ENCODE measurements around the gene ZNF614. TPM values are rescaled to one million over a fixed set of nuclear protein-coding genes. Genes with fewer than 3 reads are reported as not detected.

The ZNF614 gene
- polyA plus RNA-seq, 2 of the 4 experiments (the other 2 are of a cell fraction), result 3.6 to 10.0 TPM

GRCh38 chr19:52022193-52022592 lies 6.0 kb downstream of the ZNF614 start:
- WGBS (ENCODE audit: missing lambda C conversion rate), result 94% methylated on average over 15 of the region's 15 CpGs
- FAIRE-seq, result no peak

GRCh38 chr19:52020506-52020905 lies 7.7 kb downstream of the ZNF614 start:
- no peak for ATAC-seq

More at GRCh38 chr19:52022193-52022592, 6.0 kb downstream of the ZNF614 start:
- no peaks in the 10 kb centered on the region for H3K4me1 ChIP-seq
- POLR2A ChIA-PET, result interaction anchor here (0.6 kb wide), 1 partner anchor 107 kb away, joined by 3 read pairs; no protein-coding TSS in a partner anchor
- no peak overlapping the region for H3K27ac ChIP-seq
- no peak for TF ChIP-seq BCL3 (IDR thresholded peaks at IDR 0.05)
- TF ChIP-seq EHMT2 (IDR thresholded peaks at IDR 0.05; ENCODE audit: low read depth), result no peak
- no peak for TF ChIP-seq CBX8 (IDR thresholded peaks at IDR 0.05)
- no peak for TF ChIP-seq REST (IDR thresholded peaks at IDR 0.05)
- no peak for TF ChIP-seq PHF8 (IDR thresholded peaks at IDR 0.05; ENCODE audit: borderline replicate concordance, low read depth)
- TF ChIP-seq ELK1 (IDR thresholded peaks at IDR 0.05; ENCODE audit: low read depth, low read length), result no peak
- TF ChIP-seq KDM1A (IDR thresholded peaks at IDR 0.05; ENCODE audit: low read depth), result no peak
- TF ChIP-seq EP300 (IDR thresholded peaks at IDR 0.05), result no peak
- H3K4me3 ChIP-seq, result no peak overlapping the region
- peaks cover 93% of the 10 kb centered on the region for H3K9me3 ChIP-seq
- CTCF ChIA-PET, result interaction anchor here (0.6 to 0.8 kb wide), 2 partner anchors 19 to 84 kb away, joined by 3 read pairs; no protein-coding TSS in a partner anchor
- H3K4me2 ChIP-seq, result no peak overlapping the region
- DNase-seq (ENCODE audit: low read depth in 1 of 2, low spot score in 1 of 2) (no peak), ATAC-seq (no peak)

GRCh38 chr19:52010674-52011073 lies 17.5 kb downstream of the ZNF614 start:
- no peak overlapping the region for H3K4me3 ChIP-seq
- no peak for ATAC-seq
- H3K9me3 ChIP-seq, result peaks cover 86% of the 10 kb centered on the region
- no peak overlapping the region for H3K4me2 ChIP-seq
- CTCF ChIA-PET, result no interaction called here
- 89% methylated on average over 1 of the region's 1 CpG for WGBS (ENCODE audit: missing lambda C conversion rate)
- no peaks in the 10 kb centered on the region for H3K4me1 ChIP-seq
- H3K27ac ChIP-seq, result no peak overlapping the region
- no peak for DNase-seq (ENCODE audit: low read depth in 1 of 2, low spot score in 1 of 2)
- FAIRE-seq, result no peak
- POLR2A ChIA-PET, result no interaction called here
- TF ChIP-seq RARB (CRISPR knock-in tag; IDR thresholded peaks at IDR 0.05) (no peak), TP53 (CRISPR knock-in tag; IDR thresholded peaks at IDR 0.05) (no peak), RFX5 (IDR thresholded peaks at IDR 0.05) (no peak), NFE2L2 (conservative IDR thresholded peaks at IDR 0.05; ENCODE audit: low read length) (no peak), NPAS2 (CRISPR knock-in tag; IDR thresholded peaks at IDR 0.05; ENCODE audit: borderline replicate concordance) (no peak), HEYL (CRISPR knock-in tag; IDR thresholded peaks at IDR 0.05) (no peak), ATOH8 (CRISPR knock-in tag; IDR thresholded peaks at IDR 0.05; ENCODE audit: low read depth) (no peak), RAD21 (conservative IDR thresholded peaks at IDR 0.05 in 1 of 2, IDR thresholded peaks at IDR 0.05 in 1 of 2) (no peak), CTCF (IDR thresholded peaks at IDR 0.05) (no peak), PHF8 (IDR thresholded peaks at IDR 0.05; ENCODE audit: borderline replicate concordance, low read depth) (no peak), RNF2 (IDR thresholded peaks at IDR 0.05; ENCODE audit: borderline replicate concordance, low read depth) (no peak), KDM5A (IDR thresholded peaks at IDR 0.05) (no peak)

More at GRCh38 chr19:52020506-52020905, 7.7 kb downstream of the ZNF614 start:
- H3K4me3 ChIP-seq, result no peak overlapping the region
- no peak overlapping the region for H3K27ac ChIP-seq
- CTCF ChIA-PET, result interaction anchor here (0.6 to 0.7 kb wide), 2 partner anchors 17 to 98 kb away, joined by 4 read pairs; no protein-coding TSS in a partner anchor
- FAIRE-seq (no peak), DNase-seq (ENCODE audit: low read depth in 1 of 2, low spot score in 1 of 2) (no peak)
- H3K4me1 ChIP-seq, result no peaks in the 10 kb centered on the region
- no peak for TF ChIP-seq FOSL2 (IDR thresholded peaks at IDR 0.05)
- peak; percentile 36; the same call in 1 of the 2 replicates for TF ChIP-seq FOSL2 (CRISPR knock-in tag; IDR thresholded peaks at IDR 0.05)
- no peak for TF ChIP-seq JUN (IDR thresholded peaks at IDR 0.05)
- POLR2A ChIA-PET, result interaction anchor here (1.7 kb wide), 1 partner anchor 12 kb away, joined by 3 read pairs; the partner anchor contains the start of gene ZNF615
- H3K4me2 ChIP-seq, result no peak overlapping the region
- peaks cover 92% of the 10 kb centered on the region for H3K9me3 ChIP-seq
- WGBS (ENCODE audit: missing lambda C conversion rate), result 91% methylated on average over 4 of the region's 4 CpGs
